ENCODE results near the gene CCDC6.

Gene CCDC6

DNA sequence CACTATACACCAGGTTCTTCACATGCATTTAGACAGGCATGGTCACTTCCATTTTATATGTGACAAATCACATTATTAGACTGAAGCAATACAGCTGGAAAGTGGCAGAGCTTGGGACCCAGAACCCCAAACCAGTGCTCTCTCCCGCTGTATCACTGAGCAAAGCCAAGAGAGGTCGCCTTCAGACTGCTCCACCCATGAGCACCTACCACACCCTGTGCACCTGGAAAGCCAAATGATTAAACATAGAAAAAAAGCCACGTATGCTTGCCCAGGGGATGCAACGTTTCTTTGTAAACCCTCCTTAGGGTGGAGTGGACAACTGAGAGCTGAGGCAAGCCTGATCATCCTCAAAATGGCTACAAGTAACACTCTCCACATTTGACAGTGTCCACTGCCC lies 72.5 kb downstream of the CCDC6 start:
- TF ChIP-seq ZNF274 (IDR thresholded peaks at IDR 0.05; ENCODE audit: low read depth, low read length) (no peak), YY1 (IDR thresholded peaks at IDR 0.05; ENCODE audit: insufficient read depth, insufficient read length) (no peak), SUZ12 (IDR thresholded peaks at IDR 0.05; ENCODE audit: extremely low read depth, insufficient read depth, insufficient read length) (no peak)
- H3K4me1 ChIP-seq (ENCODE audit: insufficient read depth, insufficient read length), result no peaks in the 10 kb centered on the region
- no peak overlapping the region for H3K4me3 ChIP-seq (ENCODE audit: insufficient read length, low read depth)
- no peak overlapping the region for H3K9ac ChIP-seq (ENCODE audit: insufficient read length, low read depth)
- no peak for DNase-seq (ENCODE audit: low read depth, low spot score)
- peaks cover 6% of the 10 kb centered on the region for H3K36me3 ChIP-seq (ENCODE audit: insufficient read depth, insufficient read length, low read length)
- no peaks in the 10 kb centered on the region for H3K9me3 ChIP-seq (ENCODE audit: insufficient read depth, low read length)
- no peaks in the 10 kb centered on the region for H3K27me3 ChIP-seq (ENCODE audit: insufficient read depth, insufficient read length)

- DNase-seq (ENCODE audit: low read depth, low spot score), result no peak
- Histone ChIP-seq H3K27me3 (ENCODE audit: insufficient read depth, insufficient read length) (no peaks in the 10 kb centered on the region), H3K9ac (ENCODE audit: insufficient read length, low read depth) (no peak overlapping the region), H3K4me1 (ENCODE audit: insufficient read depth, insufficient read length) (no peaks in the 10 kb centered on the region), H3K9me3 (ENCODE audit: insufficient read depth, low read length) (no peaks in the 10 kb centered on the region), H3K4me3 (ENCODE audit: insufficient read length, low read depth) (no peak overlapping the region), H3K36me3 (ENCODE audit: insufficient read depth, insufficient read length, low read length) (peaks cover 14% of the 10 kb centered on the region)
- no peak for TF ChIP-seq YY1 (IDR thresholded peaks at IDR 0.05; ENCODE audit: insufficient read depth, insufficient read length)
Observed at GRCh38 chr10:59832506-59832905, 73.8 kb downstream of the CCDC6 start.

DNA sequence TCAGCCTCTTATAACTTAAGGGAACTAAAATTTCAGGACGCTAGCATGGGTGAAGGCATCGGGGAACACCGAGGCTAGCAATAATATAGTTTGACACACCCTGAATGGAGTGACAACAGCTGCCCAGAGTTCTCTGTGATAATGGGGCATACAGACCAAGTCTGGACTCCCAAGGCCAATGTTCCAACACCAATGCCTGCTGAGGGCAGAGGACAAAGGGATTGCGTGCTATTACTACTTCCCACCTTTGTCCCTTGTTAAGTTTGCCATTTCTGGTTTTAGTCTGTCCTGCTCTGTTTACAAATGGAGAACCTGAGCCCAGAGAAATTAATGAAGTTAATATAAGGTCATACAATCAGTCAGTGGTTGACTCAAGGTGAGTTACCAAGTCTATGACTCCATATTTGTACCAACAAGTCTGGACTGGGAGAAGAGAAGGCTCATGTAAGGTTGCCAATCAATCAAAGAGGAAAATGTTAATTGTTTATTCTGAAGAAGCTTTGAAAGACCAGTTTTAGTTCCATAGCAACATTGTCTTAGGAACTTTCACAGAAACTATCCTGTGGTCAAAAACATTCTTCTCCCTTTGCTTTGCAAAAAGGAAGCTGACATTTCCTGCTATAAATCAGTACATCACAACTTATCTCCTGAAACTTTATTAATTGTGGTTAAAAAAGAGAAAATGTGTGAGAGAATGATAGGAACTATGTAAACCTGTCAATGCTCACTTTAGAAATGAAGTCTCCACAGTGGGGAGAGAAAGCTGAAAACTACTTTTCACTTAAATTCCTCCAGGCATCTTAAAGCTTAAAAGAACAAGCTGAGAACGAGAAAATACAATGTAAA lies 74.5 kb downstream of the CCDC6 start:
- H3K9ac ChIP-seq (ENCODE audit: insufficient read length, low read depth), result no peak overlapping the region
- no peak for DNase-seq (ENCODE audit: low read depth, low spot score)
- no peaks in the 10 kb centered on the region for H3K27me3 ChIP-seq (ENCODE audit: insufficient read depth, insufficient read length)
- no peaks in the 10 kb centered on the region for H3K4me1 ChIP-seq (ENCODE audit: insufficient read depth, insufficient read length)
- H3K36me3 ChIP-seq (ENCODE audit: insufficient read depth, insufficient read length, low read length), result peaks cover 14% of the 10 kb centered on the region
- no peaks in the 10 kb centered on the region for H3K9me3 ChIP-seq (ENCODE audit: insufficient read depth, low read length)
- H3K4me3 ChIP-seq (ENCODE audit: insufficient read length, low read depth), result no peak overlapping the region
- TF ChIP-seq ZNF274 (IDR thresholded peaks at IDR 0.05; ENCODE audit: low read depth, low read length) (no peak), YY1 (IDR thresholded peaks at IDR 0.05; ENCODE audit: insufficient read depth, insufficient read length) (no peak)

GRCh38 chr10:59830601-59831259 lies 75.6 kb downstream of the CCDC6 start:
- no peak overlapping the region for H3K4me3 ChIP-seq (ENCODE audit: insufficient read length, low read depth)
- no peak for TF ChIP-seq YY1 (IDR thresholded peaks at IDR 0.05; ENCODE audit: insufficient read depth, insufficient read length)
- no peak for TF ChIP-seq ZNF274 (IDR thresholded peaks at IDR 0.05; ENCODE audit: low read depth, low read length)
- TF ChIP-seq SUZ12 (IDR thresholded peaks at IDR 0.05; ENCODE audit: extremely low read depth, insufficient read depth, insufficient read length), result no peak
- H3K36me3 ChIP-seq (ENCODE audit: insufficient read depth, insufficient read length, low read length), result peaks cover 14% of the 10 kb centered on the region
- DNase-seq (ENCODE audit: low read depth, low spot score), result peak; percentile 39
- H3K27me3 ChIP-seq (ENCODE audit: insufficient read depth, insufficient read length), result no peaks in the 10 kb centered on the region
- no peaks in the 10 kb centered on the region for H3K9me3 ChIP-seq (ENCODE audit: insufficient read depth, low read length)
- H3K4me1 ChIP-seq (ENCODE audit: insufficient read depth, insufficient read length), result no peaks in the 10 kb centered on the region
- H3K9ac ChIP-seq (ENCODE audit: insufficient read length, low read depth), result no peak overlapping the region

DNA sequence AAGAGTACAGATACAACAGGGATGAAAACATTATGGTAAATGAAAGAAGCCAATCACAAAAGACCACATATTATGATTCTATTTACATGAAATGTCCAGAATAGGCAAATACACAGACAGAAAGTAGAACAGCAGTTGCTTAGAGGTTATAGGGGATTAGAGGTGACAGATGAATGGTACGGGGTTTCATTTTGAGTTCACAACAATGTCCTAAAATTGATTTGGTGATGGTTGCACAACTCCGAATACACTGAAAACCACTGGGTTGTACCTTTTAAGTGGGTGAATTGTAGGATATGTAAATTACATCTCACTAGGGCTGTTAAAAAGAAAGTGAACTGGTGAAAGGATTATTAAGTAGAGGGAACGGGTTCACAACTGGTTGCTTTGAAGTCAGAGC lies 76.8 kb downstream of the CCDC6 start:
- Histone ChIP-seq H3K4me1 (ENCODE audit: insufficient read depth, insufficient read length) (no peaks in the 10 kb centered on the region), H3K27me3 (ENCODE audit: insufficient read depth, insufficient read length) (no peaks in the 10 kb centered on the region), H3K4me3 (ENCODE audit: insufficient read length, low read depth) (no peak overlapping the region), H3K36me3 (ENCODE audit: insufficient read depth, insufficient read length, low read length) (peaks cover 14% of the 10 kb centered on the region), H3K9me3 (ENCODE audit: insufficient read depth, low read length) (no peaks in the 10 kb centered on the region), H3K9ac (ENCODE audit: insufficient read length, low read depth) (no peak overlapping the region)
- TF ChIP-seq SUZ12 (IDR thresholded peaks at IDR 0.05; ENCODE audit: extremely low read depth, insufficient read depth, insufficient read length) (no peak), ZNF274 (IDR thresholded peaks at IDR 0.05; ENCODE audit: low read depth, low read length) (no peak), YY1 (IDR thresholded peaks at IDR 0.05; ENCODE audit: insufficient read depth, insufficient read length) (no peak)
- DNase-seq (ENCODE audit: low read depth, low spot score), result no peak

- no peaks in the 10 kb centered on the region for H3K4me1 ChIP-seq (ENCODE audit: insufficient read depth, insufficient read length)
- H3K27me3 ChIP-seq (ENCODE audit: insufficient read depth, insufficient read length), result no peaks in the 10 kb centered on the region
- H3K9me3 ChIP-seq (ENCODE audit: insufficient read depth, low read length), result no peaks in the 10 kb centered on the region
- no peak for DNase-seq (ENCODE audit: low read depth, low spot score)
- no peak overlapping the region for H3K9ac ChIP-seq (ENCODE audit: insufficient read length, low read depth)
- TF ChIP-seq ZNF274 (IDR thresholded peaks at IDR 0.05; ENCODE audit: low read depth, low read length) (no peak), YY1 (IDR thresholded peaks at IDR 0.05; ENCODE audit: insufficient read depth, insufficient read length) (no peak)
- H3K36me3 ChIP-seq (ENCODE audit: insufficient read depth, insufficient read length, low read length), result peaks cover 14% of the 10 kb centered on the region
- H3K4me3 ChIP-seq (ENCODE audit: insufficient read length, low read depth), result no peak overlapping the region
Observed at GRCh38 chr10:59829024-59829423, 77.3 kb downstream of the CCDC6 start.

- Histone ChIP-seq H3K36me3 (ENCODE audit: insufficient read depth, insufficient read length, low read length) (peaks cover 17% of the 10 kb centered on the region), H3K27me3 (ENCODE audit: insufficient read depth, insufficient read length) (no peaks in the 10 kb centered on the region), H3K9me3 (ENCODE audit: insufficient read depth, low read length) (0 out of 2 replicates have a peak, but pooled peaks cover 3% of the 10 kb centered on the region), H3K4me3 (ENCODE audit: insufficient read length, low read depth) (no peak overlapping the region), H3K4me1 (ENCODE audit: insufficient read depth, insufficient read length) (no peaks in the 10 kb centered on the region), H3K9ac (ENCODE audit: insufficient read length, low read depth) (no peak overlapping the region)
- no peak for DNase-seq (ENCODE audit: low read depth, low spot score)
- TF ChIP-seq YY1 (IDR thresholded peaks at IDR 0.05; ENCODE audit: insufficient read depth, insufficient read length), result no peak
Observed at GRCh38 chr10:59825932-59826331, 80.4 kb downstream of the CCDC6 start.

Measured in NT2/D1 (cell line).